Measurements from ENCODE around the gene NSD1. TPM values are rescaled to one million over a fixed set of nuclear protein-coding genes. Genes with fewer than 3 reads are reported as not detected.
A peak's percentile ranks its signal among the peaks of the same experiment; 100 is the strongest.
"Not testable (repeated sequence)": the region's sequence is repeated elsewhere in the genome, so short reads cannot be mapped to it uniquely, and the experiment has no call there.

The NSD1 gene
- total and polyA plus RNA-seq, 10 of the 15 experiments (the other 5 are each of a cell fraction or from before 2014, with no cell fraction given), result 7.0 to 57.9 (median 30.4) TPM

- CTCF ChIA-PET, result interaction anchor here (2.9 kb wide), 1 partner anchor 65 kb away, joined by 21 read pairs; no protein-coding TSS in a partner anchor
- SMC1A ChIA-PET (ENCODE audit: uncharacterized antibody, unreplicated experiment), result interaction anchor here (0.6 to 3.0 kb wide), 7 partner anchors 11 to 142 kb away, joined by 3 to 13 read pairs (median 4); partner anchors contain the start of gene NSD1
- H3K4me3 ChIP-seq; H2AFZ ChIP-seq (ENCODE audit: control insufficient read depth, low read depth, low read length); in situ Hi-C loops (cut with MboI); H4K20me1 ChIP-seq (ENCODE audit: control insufficient read depth, insufficient read depth); H3K9ac ChIP-seq (ENCODE audit: control insufficient read depth, insufficient read depth, low read length); DNase-seq (ENCODE audit: low read depth, low spot score); H3K27me3 ChIP-seq (replicated peaks in 1 of 2; ENCODE audit: control insufficient read depth in 2 of 2, insufficient read depth in 2 of 2, low read length in 1 of 2); BruUV-seq (replicated peaks); H3K36me3 ChIP-seq (ENCODE audit: control insufficient read depth in 2 of 2, insufficient read depth in 2 of 2, low read length in 1 of 2); FAIRE-seq; intact Hi-C loops (cut with micrococcal nuclease; ENCODE audit: unreplicated experiment); H3K9me3 ChIP-seq (replicated peaks; ENCODE audit: control insufficient read depth, insufficient read depth, low read length): not testable (repeated sequence)
- peak; percentile 78 for ATAC-seq
- RAD21 ChIA-PET (ENCODE audit: unreplicated experiment), result interaction anchor here (1.0 to 1.8 kb wide), 4 partner anchors 10 to 67 kb away, joined by 3 to 5 read pairs (median 4); no protein-coding TSS in a partner anchor
- Histone ChIP-seq H3K27ac (ENCODE audit: control insufficient read depth, insufficient read depth) (peak overlapping the region; percentile 52; the same call in 1 of the 2 replicates), H3K79me2 (ENCODE audit: control insufficient read depth, insufficient read depth, low read length) (peaks cover 33% of the 10 kb centered on the region), H3K4me1 (ENCODE audit: control insufficient read depth, insufficient read depth, low read length) (peaks cover 26% of the 10 kb centered on the region), H3K4me2 (ENCODE audit: control insufficient read depth, insufficient read depth) (peak overlapping the region; percentile 60; the same call in 1 of the 2 replicates)
- peak; percentile 46; the same call in 1 of the 2 replicates for TF ChIP-seq PAX5 (IDR thresholded peaks at IDR 0.05; ENCODE audit: borderline replicate concordance, low read depth, low read length)
- WGBS (ENCODE audit: insufficient coverage, insufficient replicate concordance, low lambda C conversion rate, missing lambda C conversion rate), result 59% methylated on average over 9 of the region's 9 CpGs
- POLR2A ChIA-PET, result interaction anchor here (1.1 to 1.4 kb wide), 2 partner anchors 10 to 17 kb away, joined by 3 read pairs; no protein-coding TSS in a partner anchor
These were observed 44.4 kb downstream of the NSD1 start for GRCh38 chr5:177177847-177178437.

GRCh38 chr5:177178733-177179304 lies 45.2 kb downstream of the NSD1 start:
- no peak overlapping the region for H3K27ac ChIP-seq (ENCODE audit: control insufficient read depth, insufficient read depth)
- in situ Hi-C loops (cut with MboI) (no loop called here), intact Hi-C loops (cut with micrococcal nuclease; ENCODE audit: unreplicated experiment) (no loop called here)
- H3K4me3 ChIP-seq, result no peak overlapping the region
- no peaks in the 10 kb centered on the region for H3K27me3 ChIP-seq (replicated peaks in 1 of 2; ENCODE audit: control insufficient read depth in 2 of 2, insufficient read depth in 2 of 2, low read length in 1 of 2)
- peaks cover 23% of the 10 kb centered on the region for H3K4me1 ChIP-seq (ENCODE audit: control insufficient read depth, insufficient read depth, low read length)
- BruUV-seq (replicated peaks), result TSS peak; percentile 33
- H3K4me2 ChIP-seq (ENCODE audit: control insufficient read depth, insufficient read depth), result no peak overlapping the region
- ATAC-seq (no peak), FAIRE-seq (no peak), DNase-seq (ENCODE audit: low read depth, low spot score) (no peak)
- SMC1A ChIA-PET (ENCODE audit: uncharacterized antibody, unreplicated experiment), result interaction anchor here (0.7 to 3.0 kb wide), 3 partner anchors 10 to 52 kb away, joined by 3 to 13 read pairs (median 4); partner anchors contain the start of gene NSD1
- H3K36me3 ChIP-seq (ENCODE audit: control insufficient read depth in 2 of 2, insufficient read depth in 2 of 2, low read length in 1 of 2), result peaks cover 0 to 3% of the 10 kb centered on the region in 2 experiments; a peak in 1 of 4 replicates
- no peaks in the 10 kb centered on the region for H4K20me1 ChIP-seq (ENCODE audit: control insufficient read depth, insufficient read depth)
- CTCF ChIA-PET, result interaction anchor here (1.1 to 2.9 kb wide), 2 partner anchors 65 to 121 kb away, joined by 4 to 21 read pairs; no protein-coding TSS in a partner anchor
- no peak overlapping the region for H2AFZ ChIP-seq (ENCODE audit: control insufficient read depth, low read depth, low read length)
- POLR2A ChIA-PET, result interaction anchor here (0.5 kb wide), 1 partner anchor 166 kb away, joined by 3 read pairs; no protein-coding TSS in a partner anchor
- 100% methylated on average over 3 of the region's 3 CpGs for WGBS (ENCODE audit: insufficient coverage, insufficient replicate concordance, low lambda C conversion rate, missing lambda C conversion rate)
- H3K9me3 ChIP-seq (replicated peaks; ENCODE audit: control insufficient read depth, insufficient read depth, low read length), result no peaks in the 10 kb centered on the region
- RAD21 ChIA-PET (ENCODE audit: unreplicated experiment), result interaction anchor here (1.4 to 1.8 kb wide), 3 partner anchors 9 to 64 kb away, joined by 3 to 5 read pairs (median 4); no protein-coding TSS in a partner anchor
- H3K9ac ChIP-seq (ENCODE audit: control insufficient read depth, insufficient read depth, low read length), result no peak overlapping the region
- H3K79me2 ChIP-seq (ENCODE audit: control insufficient read depth, insufficient read depth, low read length), result peaks cover 35% of the 10 kb centered on the region
- TF ChIP-seq CBX3 (IDR thresholded peaks at IDR 0.05; ENCODE audit: borderline replicate concordance, low read depth) (no peak), PAX5 (IDR thresholded peaks at IDR 0.05; ENCODE audit: borderline replicate concordance, low read depth, low read length) (no peak), CHD1 (IDR thresholded peaks at IDR 0.05; ENCODE audit: low read depth, low read length) (no peak), TCF7 (IDR thresholded peaks at IDR 0.05; ENCODE audit: borderline replicate concordance) (no peak), RELB (IDR thresholded peaks at IDR 0.05; ENCODE audit: low read depth) (no peak), NBN (IDR thresholded peaks at IDR 0.05) (no peak), ZBTB40 (IDR thresholded peaks at IDR 0.05; ENCODE audit: borderline replicate concordance) (no peak), IRF4 (IDR thresholded peaks at IDR 0.05; ENCODE audit: low read depth, low read length) (no peak), GABPA (IDR thresholded peaks at IDR 0.05; ENCODE audit: low read depth) (no peak)
